NOMO-1 treated with dmso at 0.1 percent for 144 hours (cell line): ENCODE results near the gene BRINP2.
"Not testable (repeated sequence)": the region's sequence is repeated elsewhere in the genome, so short reads cannot be mapped to it uniquely, and the experiment has no call there.

ENCODE experiments used
- DNase-seq: peaks from one replicate; lab custom pipeline; 2025; ENCODE audit not compliant: unreplicated experiment; lab: John Stamatoyannopoulos, UW

Gene BRINP2

DNA sequence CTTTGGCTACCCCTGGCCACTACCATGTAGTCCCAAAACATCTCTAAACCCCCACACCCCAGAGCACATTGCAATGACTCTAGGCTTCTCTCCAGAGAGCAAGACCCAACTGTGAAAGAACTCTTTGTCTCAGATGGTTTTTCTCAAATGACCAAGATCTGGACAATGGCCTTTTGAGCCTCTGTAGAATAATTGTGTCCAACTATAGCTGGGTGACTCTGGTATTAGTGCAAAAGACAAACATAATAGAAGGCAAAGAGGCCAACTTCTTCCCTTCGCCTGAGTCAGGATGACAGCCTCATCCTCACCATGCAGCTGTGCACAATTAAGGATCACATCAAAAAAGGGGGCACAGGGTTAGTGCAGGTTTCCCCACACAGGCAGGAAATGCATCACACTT lies 139.6 kb downstream of the BRINP2 start:
- no peak for DNase-seq

- no peak for DNase-seq
These were observed 140.4 kb downstream of the BRINP2 start for GRCh38 chr1:177311111-177311510.

GRCh38 chr1:177311586-177311985 lies 140.8 kb downstream of the BRINP2 start:
- no peak for DNase-seq

DNA sequence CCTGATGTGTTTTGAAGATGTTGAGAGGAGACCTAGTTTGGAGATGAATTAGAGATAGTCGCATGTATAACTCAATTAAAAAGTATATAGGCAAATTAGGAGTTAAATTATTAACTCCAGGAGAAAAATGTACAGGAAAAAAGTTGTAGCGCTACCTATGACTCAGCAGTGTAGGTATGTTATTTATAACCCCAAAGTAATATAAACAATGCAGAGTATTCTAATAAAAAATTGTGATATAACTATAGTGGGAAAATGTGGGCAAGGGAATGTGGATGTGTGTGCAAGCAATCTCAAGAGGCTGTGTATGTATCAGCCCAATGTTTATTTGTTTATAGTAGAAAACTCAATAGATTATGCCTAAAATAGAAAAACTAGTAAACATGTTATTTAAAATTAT lies 144.5 kb downstream of the BRINP2 start:
- DNase-seq, result no peak

- no peak for DNase-seq
These were observed 145.0 kb downstream of the BRINP2 start for GRCh38 chr1:177315761-177316160.

- not testable (repeated sequence) for DNase-seq
These were observed 150.7 kb downstream of the BRINP2 start for GRCh38 chr1:177321434-177321833.

DNA sequence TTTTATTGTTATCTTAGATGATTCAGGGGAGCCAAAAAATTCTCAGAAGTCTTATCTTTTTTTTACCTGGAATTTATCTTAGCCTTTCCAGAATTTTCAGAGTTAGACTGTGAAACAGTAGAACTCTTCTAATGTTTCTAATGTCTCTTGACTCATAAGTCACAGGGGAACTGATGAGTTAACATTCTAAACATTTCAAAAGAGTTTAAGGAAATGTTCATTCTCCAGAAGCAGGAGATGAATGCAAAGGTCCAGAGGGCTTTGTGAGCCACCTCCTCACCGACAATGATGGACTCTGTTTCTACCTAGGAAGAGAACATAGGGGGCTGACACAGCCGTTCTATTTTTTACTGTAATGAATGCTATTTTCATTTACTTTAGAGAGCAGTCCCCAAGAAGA lies 157.5 kb downstream of the BRINP2 start:
- DNase-seq, result no peak

GRCh38 chr1:177329871-177330270 lies 159.1 kb downstream of the BRINP2 start:
- DNase-seq, result no peak
